AG10803 (cell line): Measurements from ENCODE around the gene WDPCP.
"Not testable (repeated sequence)": the region's sequence is repeated elsewhere in the genome, so short reads cannot be mapped to it uniquely, and the experiment has no call there.

Experiments used
- DNase-seq: peaks from one replicate; pipeline ENCODE4 v3.0.0; 2010; ENCODE audit warnings: low read depth
- H3K4me3 ChIP-seq: 2 replicates; pipeline ENCODE4 v1.5.1; 2011; ENCODE audit warnings: mild to moderate bottlenecking, low read length, control low read depth
- TF ChIP-seq, protein P1 (sequence below): conservative IDR thresholded peaks from 2 replicates; pipeline ENCODE4 v1.5.1; 2011; ENCODE audit warnings: mild to moderate bottlenecking, low read length, control low read depth, inconsistent platforms

WDPCP gene

DNA sequence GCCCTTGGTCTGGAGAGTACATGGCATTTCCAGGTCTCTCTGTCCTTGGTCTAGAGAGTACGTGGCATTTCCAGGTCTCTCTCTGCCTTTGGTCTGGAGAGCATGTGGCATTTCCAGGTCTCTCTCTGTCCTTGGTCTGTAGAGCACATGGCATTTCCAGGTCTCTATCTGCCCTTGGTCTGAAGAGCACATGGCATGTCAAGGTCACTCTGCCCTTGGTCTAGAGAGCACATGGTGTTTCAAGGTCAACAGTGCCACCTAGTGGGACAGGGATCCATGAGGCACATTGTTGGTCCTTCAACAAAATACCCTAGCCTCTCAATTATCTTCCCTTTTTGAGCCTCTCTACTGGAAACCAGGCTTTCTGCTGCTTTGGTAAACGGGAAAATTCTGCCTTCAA is 287.4 kb downstream of the WDPCP start:
- TF ChIP-seq, protein P1, sequence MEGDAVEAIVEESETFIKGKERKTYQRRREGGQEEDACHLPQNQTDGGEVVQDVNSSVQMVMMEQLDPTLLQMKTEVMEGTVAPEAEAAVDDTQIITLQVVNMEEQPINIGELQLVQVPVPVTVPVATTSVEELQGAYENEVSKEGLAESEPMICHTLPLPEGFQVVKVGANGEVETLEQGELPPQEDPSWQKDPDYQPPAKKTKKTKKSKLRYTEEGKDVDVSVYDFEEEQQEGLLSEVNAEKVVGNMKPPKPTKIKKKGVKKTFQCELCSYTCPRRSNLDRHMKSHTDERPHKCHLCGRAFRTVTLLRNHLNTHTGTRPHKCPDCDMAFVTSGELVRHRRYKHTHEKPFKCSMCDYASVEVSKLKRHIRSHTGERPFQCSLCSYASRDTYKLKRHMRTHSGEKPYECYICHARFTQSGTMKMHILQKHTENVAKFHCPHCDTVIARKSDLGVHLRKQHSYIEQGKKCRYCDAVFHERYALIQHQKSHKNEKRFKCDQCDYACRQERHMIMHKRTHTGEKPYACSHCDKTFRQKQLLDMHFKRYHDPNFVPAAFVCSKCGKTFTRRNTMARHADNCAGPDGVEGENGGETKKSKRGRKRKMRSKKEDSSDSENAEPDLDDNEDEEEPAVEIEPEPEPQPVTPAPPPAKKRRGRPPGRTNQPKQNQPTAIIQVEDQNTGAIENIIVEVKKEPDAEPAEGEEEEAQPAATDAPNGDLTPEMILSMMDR = no peak
- H3K4me3 ChIP-seq = no peak overlapping the region
- DNase-seq = no peak

DNA sequence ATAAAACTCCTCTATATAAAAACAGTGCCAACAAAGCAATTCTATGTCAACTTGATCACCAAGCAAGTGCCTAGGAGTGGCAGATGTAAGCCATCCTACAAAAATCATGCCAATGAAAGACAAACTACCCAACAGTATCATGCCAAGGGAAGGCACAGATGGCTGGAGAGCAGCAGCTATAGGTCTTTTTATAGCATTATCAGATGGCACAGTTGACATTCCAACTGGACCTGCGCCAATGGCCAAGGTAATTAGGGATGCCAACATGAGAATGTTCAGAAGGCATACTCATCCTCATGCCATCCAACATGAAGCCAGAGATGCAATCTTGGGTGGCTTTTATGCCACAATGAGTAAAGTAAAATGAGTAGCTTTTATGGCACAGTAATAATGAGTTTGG is 300.3 kb downstream of the WDPCP start:
- TF ChIP-seq, protein P1 = no peak
- no peak overlapping the region for H3K4me3 ChIP-seq

DNA sequence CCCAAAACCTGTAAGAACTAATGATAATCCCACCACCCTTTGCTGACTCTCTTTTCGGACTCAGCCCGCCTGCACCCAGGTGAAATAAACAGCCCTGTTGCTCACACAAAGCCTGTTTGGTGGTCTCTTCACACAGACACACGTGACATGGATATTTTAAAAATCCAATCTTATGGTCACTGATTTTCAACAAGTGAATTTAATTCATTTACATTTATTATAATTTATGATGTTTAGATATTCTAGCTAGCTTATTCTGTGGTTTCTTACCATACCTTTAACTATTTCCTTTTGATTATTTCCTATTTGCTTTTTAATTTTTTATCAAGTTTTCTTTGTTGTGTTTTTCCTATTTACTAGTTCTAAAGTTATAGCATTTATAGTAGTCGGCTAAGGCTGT is 301.8 kb downstream of the WDPCP start:
- DNase-seq = not testable (repeated sequence)

More for the DNA sequence above, 300.3 kb downstream of the WDPCP start:
- DNase-seq = no peak

DNA sequence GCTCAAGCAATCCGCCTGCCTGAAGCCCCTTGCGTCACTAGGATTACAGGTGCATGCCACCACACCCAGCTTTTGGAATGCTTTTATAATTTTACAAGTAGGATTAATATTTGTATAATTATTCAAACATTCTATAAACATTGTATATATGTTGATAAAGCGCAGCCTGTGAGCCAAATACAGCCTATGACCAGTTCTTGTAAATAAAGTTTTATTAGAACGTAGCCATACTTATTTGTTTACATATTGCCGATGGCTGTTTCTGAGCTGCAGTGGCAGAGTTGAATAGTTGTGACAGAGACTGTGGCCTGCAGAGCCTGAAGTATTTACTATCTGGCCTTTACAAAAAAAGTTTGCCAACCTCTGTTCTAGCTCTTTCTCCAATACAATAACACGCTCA is 305.0 kb downstream of the WDPCP start:
- no peak for DNase-seq
- H3K4me3 ChIP-seq = no peak overlapping the region
- TF ChIP-seq, protein P1 = no peak

More for the DNA sequence above, 301.8 kb downstream of the WDPCP start:
- H3K4me3 ChIP-seq = not testable (repeated sequence)

DNA sequence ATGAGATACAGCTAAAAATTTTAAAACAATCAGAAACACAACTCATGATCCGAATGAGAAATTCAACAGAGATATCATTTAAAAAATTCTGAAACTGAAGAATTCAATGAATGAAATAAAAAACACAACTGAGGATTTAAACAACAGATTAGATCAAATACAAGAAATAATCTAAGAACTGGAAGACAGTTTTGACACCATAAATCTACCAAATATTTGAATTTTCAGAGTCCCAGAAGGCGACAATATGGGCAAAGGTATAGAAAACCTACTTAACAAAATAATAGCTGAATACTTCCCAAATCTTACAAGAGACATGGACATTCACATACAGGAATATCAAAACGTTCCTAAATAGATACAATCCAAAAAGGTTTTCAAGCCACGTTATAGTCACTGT is 315.7 kb downstream of the WDPCP start:
- no peak for DNase-seq
- H3K4me3 ChIP-seq = no peak overlapping the region
- TF ChIP-seq, protein P1 = no peak

DNA sequence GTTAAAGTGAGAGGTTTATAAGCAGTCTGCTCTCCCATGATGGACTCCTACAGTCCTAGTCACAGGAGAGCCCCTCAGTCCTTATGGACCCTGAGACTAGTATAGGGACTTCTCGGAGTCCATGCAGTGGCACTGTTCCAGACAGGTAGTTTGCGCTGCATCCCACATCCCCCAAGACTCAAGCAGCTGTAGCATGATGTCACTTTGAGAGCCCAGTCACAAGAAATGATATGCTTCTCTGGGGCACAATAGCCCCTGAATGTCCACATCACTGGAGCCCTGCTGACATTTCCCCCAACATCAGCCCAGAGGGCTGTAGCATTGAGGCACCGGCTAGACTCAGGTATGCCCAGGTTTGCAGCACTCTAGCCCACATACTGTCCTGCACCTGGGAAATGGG is 317.6 kb downstream of the WDPCP start:
- TF ChIP-seq, protein P1 = no peak
- DNase-seq = no peak
- H3K4me3 ChIP-seq = no peak overlapping the region

DNA sequence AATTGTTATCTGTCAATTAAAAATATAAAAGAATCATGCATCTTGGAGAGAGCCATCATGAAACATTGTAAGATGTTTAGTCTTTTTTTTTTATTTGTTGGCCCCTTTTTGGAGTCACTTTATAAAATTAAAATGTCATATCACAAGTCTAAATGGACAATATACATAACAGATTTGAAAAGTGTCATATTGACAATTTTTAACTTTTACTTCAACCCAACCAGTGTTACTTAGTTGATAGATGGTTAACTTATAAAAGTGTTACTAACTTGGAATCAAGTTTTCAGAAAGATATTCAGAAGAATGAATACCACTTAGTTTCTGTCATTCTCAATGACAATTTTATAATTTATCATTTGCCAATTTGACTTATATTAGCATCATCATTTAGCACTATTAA is 319.3 kb downstream of the WDPCP start:
- no peak for DNase-seq
- TF ChIP-seq, protein P1 = no peak
- no peak overlapping the region for H3K4me3 ChIP-seq

DNA sequence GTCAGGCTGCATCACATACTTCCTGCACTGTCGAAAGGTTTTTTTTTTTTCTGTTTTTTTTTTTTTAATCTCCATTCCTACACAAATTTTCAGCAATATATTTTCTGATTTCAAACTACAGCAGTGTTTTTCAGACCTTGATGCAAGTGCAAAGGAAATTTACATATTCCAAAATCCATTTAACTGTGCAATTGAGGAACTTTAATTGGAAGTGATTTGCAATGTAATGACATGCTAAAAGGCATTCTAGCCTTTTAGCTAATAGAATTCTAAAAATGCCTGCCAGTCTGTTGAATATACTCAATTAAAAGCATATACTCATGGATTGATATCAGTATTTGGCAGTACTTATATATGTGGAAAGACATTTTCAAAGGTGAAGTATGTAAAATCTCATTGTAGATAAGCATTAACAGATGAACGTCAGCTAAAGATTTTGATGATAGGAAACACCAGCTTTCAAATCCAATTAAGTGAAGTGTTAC is 327.1 kb downstream of the WDPCP start:
- TF ChIP-seq, protein P1 = no peak
- no peak for DNase-seq
- no peak overlapping the region for H3K4me3 ChIP-seq
